GM21515 (cell line): ENCODE data around the gene GMPR2.
A peak's percentile ranks its signal among the peaks of the same experiment; 100 is the strongest.
"Not testable (repeated sequence)": the region's sequence is repeated elsewhere in the genome, so short reads cannot be mapped to it uniquely, and the experiment has no call there.

Source experiments
- ATAC-seq: cut with Tn5 transposase; IDR thresholded peaks from one replicate; pipeline ENCODE4 v1.9.1; 2021; ENCODE audit not compliant: unreplicated experiment

GMPR2 gene

GRCh38 chr14:24226473-24226872, 6.3 kb upstream of the GMPR2 start:
- no peak for ATAC-seq

GRCh38 chr14:24228902-24229301, 3.8 kb upstream of the GMPR2 start:
- ATAC-seq, result no peak

- ATAC-seq, result peak; percentile 9
These were observed 1.2 kb upstream of the GMPR2 start for GRCh38 chr14:24231263-24232120.

GRCh38 chr14:24232121-24232644, 546 bp upstream of the GMPR2 start, which contains the start of gene NEDD8:
NEDD8 (minus strand) TSS chr14:24232367; CDS start chr14:24232267, 100 bp downstream.
- peak; percentile 60 for ATAC-seq

- no peak for ATAC-seq
These were observed 773 bp downstream of the GMPR2 start for GRCh38 chr14:24233538-24233866.

GRCh38 chr14:24234095-24235005, 1.6 kb downstream of the GMPR2 start:
- ATAC-seq, result no peak

- no peak for ATAC-seq
These were observed 3.3 kb downstream of the GMPR2 start for GRCh38 chr14:24235804-24236688.

GRCh38 chr14:24236689-24237462, 4.1 kb downstream of the GMPR2 start:
- no peak for ATAC-seq

GRCh38 chr14:24237463-24237955, 4.8 kb downstream of the GMPR2 start:
- ATAC-seq, result no peak

- ATAC-seq, result no peak
These were observed 5.4 kb downstream of the GMPR2 start for GRCh38 chr14:24238123-24238522.

GRCh38 chr14:24238527-24239037, 5.9 kb downstream of the GMPR2 start:
- no peak for ATAC-seq

GRCh38 chr14:24240110-24240918, 7.6 kb downstream of the GMPR2 start:
- no peak for ATAC-seq

- peak; percentile 75 for ATAC-seq
These were observed 9.2 kb downstream of the GMPR2 start for GRCh38 chr14:24241829-24242443.

- ATAC-seq, result no peak
These were observed 10.7 kb downstream of the GMPR2 start for GRCh38 chr14:24243336-24243836.

- ATAC-seq, result not testable (repeated sequence)
These were observed 12.6 kb downstream of the GMPR2 start for GRCh38 chr14:24245350-24245749.

- no peak for ATAC-seq
These were observed 14.1 kb downstream of the GMPR2 start for GRCh38 chr14:24246765-24247212.

- no peak for ATAC-seq
These were observed 14.7 kb downstream of the GMPR2 start for GRCh38 chr14:24247422-24247821.
